HS-5 (cell line): ENCODE measurements around the gene RNF220.

Experiments used
- DNase-seq: peaks from one replicate; pipeline ENCODE4 v3.0.0-alpha.2; 2012; ENCODE audit warnings: low read depth

The RNF220 gene

DNA sequence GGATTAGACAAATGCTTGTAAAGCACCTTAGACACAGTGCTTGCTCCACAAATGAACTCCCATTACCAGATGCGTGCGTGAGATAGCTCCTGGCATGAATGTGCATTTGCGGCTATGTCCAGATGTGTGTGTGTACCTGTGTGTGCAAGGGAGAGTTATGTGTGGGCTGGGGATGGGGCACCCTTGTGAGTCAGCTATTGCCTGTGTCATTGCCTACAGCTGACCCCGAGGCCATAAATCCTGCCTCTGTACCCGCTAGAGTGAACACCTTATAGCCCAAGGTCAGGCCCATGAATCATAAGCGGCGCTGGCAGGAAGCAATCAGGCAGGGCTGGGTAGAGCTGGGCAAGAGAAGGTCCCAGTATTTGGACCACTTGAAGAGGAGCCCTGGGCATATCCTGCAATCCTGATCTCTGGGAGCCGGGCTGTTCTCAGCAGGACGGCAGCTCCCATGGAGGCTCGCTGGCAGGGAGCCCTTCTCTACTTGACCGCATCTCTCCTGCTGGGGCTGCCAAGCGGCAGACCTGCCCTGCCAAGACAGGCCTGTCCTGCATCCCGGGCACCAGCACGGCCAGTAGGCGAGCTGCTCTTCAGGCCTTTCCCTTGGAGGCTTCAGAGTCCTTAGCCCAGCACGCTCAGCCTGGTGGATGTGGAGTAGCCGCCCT is 182.9 kb downstream of the RNF220 start:
- DNase-seq: no peak

DNA sequence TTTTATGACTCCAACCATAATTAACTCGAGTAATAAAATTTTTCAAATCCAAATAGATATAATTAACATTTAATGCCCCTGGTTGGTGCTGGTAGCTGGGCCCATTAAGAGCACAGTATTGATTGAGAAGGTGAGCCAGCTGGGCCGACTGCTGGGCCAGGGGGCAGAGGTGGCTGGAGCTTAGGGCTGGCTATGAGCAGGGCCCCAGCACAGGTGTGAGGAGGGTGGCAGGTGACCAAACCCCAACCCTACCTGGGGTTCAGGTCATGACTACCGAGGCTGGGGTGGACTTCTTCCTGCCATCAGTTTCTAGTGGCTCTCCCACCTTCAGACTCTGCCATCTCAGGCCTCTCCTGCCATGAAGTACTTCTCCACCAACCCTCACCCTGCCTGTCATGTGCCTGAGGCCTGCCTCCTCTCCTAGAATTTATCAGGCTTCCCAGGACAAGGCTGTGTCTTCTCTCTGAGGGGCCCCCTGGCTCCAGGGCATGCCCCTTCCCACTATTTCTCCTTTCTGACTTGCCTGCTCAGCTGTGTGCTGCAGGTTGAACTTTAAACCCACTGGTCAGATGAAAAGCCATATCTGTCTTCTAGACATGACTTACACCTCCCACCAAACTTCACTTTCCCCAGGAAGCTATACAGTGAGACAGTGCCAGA is 183.6 kb downstream of the RNF220 start:
- DNase-seq: no peak

DNA sequence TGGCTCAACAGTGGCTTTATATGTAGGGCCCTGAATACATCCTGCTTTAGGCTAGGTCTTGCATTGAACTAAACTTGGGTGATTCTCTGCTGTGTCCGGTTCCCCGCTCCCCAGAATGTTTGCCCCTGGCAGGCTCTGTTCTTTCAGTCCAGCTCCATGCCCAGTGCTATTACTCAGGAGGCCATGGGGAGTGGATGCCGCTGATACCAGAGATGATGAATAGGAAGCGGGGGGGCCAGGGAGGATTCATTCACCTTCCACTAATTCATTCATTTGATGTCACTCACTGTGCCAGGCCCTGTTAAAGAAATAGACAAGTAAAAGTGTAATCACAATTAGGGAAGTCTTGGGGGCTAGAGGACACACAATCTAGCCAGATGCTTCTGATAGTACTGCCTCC is 185.4 kb downstream of the RNF220 start:
- DNase-seq: no peak

DNA sequence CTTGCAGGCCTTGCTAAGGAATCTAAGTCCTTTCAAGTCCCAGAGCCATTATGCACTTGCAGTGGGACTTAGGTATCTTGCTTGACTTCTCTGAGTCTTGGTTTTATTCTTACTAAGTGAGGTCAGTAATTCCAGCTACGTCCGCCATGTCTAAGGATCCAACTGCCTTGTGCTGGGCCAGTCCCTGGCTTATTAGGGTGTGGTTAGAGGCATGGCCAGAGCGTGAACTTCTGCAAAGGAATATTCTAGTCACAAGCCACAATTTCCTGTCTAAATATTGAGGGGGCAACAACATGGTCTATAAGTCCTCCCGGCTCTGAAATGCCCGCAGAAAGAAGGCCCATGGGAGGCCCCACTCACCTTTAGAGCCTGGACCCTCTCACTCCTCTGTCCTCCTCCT is 186.3 kb downstream of the RNF220 start:
- no peak for DNase-seq

DNA sequence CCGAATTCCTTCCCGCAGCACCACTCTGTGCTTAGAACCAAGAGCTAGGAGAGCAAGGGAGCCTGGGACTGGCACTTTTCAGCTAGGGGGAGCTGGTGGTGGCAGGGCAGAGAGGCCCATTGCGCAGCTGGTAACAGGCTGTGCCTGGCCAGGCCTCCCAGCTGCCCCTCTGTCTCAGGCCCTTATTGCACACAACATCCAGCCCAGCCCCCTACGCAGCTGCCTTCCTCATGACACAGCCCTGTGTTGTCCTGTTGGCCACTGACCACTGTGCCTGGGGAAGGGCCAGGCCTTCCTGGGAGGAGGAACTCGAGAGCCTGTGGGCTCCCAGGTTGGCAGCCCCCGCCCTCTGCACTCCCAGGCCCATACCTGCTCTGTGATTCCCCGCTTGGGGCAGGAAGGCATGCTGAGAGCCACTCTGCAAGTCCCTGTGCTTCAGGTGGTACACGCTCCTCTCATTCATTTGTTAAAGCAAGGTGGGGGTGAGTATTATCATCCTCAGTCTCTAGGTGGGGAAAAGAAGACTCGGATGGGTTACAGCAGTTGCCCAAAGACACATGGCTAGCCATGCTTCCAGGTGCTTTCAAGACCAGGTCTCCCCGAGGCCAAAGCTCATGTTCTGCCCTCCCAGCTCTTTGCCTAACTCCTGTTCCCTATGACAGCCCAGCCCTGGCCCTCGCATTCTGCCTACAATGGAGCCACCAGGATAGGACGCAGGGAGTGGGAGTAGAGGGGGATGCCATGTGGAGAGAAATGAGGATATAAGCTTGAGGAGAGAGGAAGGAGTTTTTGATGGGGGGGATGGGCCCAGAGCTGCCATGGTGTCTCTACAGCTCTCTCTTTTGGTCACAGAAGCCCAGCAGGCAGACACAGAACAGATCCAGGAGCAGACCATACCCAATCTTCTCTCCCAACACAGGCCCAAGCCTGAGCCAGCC is 187.4 kb downstream of the RNF220 start:
- no peak for DNase-seq

DNA sequence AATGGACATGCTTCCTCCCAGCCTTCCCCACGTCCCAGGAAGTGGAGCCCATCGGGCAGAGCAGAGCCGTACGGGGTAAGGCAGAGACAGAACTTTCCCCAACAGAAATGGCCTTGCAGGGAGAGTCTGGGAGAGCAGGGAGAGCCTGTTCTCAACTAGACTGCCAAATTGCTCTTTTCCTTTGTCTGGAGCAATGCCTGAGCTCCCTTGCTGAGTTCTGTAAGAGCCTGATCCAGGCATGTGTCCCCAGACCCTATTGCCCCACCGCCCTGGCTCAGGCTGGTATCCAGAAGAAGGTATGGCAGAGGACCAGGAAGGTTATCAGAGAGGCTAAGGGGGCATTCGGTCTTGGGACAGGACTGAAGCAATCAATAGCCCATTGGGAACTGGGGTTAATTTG is 189.3 kb downstream of the RNF220 start:
- DNase-seq: no peak

DNA sequence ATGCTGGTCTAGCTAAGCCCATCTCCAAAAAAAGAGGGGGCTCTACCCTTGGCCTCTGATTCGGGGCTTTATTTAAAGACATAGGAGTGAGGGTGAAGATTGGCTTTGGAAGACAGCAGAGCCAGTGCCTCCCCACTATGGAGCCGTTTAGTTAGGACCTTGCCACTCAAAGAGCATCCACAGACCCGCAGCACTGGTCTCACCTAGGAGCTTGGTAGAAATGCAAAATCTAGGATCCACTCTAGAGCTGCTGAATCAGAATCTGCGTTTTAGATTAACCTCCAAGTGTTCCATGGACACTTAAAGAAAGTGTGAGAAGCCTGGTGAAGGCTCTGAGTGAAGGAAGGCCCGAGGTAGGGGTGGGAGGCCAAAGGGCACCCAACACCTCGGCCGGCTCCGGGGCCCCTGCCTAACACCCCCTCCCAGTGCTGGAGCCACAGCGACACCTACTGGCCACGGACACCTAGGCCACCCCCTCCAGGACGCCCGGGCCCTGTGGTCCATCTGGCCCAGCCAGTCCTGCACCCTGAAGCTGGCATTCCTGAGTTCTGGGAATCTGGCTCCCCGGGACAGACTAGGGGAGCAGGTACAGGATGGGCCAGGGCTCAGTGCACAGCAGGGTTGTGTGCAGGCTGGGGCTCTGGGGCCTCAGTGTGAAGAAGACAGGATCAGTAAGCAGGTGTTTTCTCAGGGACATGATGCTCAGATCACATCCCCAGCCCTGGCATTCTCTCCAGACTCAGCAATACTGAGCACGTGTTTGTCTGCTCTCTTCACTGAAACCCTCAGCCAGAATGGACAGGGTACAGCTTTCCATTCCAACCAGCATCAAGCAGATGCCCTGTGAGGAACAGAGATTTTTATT is 190.0 kb downstream of the RNF220 start:
- DNase-seq: no peak

DNA sequence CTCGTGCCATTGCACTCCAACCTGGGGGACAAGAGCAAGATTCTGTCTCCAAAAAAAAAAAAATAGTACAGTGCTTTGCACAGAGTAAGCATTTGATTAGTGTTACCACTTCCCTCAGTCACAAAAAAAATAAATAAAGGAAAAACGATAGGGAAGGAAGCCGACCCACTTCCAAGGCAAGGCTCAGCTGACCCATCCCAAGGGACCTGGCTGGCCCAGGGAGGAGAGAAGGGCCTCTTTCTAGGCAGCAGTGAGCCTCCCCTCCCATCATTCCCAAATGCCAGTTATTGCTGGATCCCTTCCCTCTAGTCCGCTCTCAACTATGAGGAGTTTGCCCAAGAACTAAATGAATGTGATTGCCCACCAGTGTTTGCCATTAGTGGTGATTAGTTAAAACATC is 191.5 kb downstream of the RNF220 start:
- no peak for DNase-seq

DNA sequence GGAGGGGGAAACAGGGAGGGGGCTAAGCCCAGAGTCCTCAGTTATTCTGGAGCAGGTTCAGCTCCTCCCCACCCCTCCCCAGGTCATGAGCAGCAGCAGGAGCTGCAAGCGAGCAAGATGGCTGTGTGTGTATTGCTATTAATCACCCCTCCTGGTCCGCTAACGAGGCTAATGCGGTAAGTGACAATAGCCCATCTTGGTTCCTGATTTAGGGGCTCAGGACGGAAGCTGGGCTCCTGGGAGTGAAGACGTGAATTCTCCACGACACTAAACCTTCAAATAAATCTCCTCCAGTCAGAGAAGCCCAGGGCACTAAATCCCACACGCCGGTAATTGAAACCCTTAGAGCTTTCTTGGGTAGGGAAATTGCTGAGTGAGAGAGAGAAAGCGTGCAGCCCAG is 193.1 kb downstream of the RNF220 start:
- no peak for DNase-seq

DNA sequence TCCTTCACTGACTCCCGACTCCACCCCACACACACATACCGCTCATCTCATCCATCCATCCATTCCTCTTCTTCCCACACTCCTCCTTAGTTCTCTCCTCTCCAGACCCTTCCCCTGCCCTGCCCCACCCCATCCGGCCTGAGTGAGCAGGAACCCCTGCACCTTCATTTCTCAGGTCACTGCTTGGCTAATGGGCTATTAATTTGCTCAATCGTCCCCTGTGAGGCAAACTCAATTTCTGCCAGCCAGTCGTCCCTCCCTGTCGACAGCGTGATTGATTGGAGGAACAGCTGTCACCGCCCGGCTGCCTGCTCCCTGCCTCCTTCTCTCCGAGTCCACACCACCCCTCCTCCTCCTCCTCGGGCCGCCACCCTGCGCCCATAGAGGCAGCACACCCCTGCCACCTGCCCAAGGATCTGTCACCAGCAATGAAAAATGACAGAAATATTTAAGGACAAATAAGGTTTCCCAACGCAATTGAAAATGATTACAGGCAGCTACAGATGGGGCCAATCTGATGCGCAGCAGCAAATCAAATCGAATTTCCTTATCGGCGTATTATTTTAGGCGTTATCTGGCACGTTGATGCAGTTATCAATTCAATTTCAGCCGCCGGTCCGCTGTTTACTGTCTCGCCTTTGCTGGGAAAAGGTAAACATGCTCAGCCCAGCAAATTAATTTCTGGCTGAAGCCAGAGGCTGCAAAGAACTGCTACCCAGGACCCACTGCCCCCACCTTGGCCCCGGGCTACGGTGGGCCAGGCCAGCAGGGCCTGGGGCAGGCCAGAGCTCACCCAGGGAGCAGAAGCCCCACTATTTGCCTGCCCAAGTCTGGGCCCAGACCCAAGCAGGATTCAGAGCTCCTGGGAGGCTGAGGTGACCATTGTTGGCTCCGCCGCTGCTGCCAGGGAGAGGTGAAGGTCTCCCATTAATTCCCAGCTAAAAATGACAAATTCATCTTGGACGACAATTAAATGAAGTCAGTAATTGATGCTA is 197.9 kb downstream of the RNF220 start:
- no peak for DNase-seq

DNA sequence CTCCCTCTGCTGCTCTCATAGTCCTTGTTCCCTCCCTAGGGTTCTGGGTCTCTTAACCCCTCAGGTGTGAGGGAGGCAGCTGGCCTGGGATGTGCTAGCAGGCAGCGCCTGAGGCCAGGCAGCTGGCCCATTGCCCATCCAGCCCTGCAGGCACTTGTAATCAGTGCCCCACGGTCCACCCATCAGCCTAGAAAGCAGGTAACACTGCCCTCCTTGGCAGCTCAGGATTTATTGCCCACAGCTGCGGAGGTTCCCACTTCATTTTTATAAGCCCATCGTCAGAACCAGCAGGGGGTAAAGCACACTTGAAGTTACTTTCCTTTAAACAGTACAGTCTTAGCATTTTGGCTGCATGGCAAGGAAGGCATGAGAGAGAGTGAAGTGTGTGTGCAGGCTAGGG is 198.7 kb downstream of the RNF220 start:
- no peak for DNase-seq

DNA sequence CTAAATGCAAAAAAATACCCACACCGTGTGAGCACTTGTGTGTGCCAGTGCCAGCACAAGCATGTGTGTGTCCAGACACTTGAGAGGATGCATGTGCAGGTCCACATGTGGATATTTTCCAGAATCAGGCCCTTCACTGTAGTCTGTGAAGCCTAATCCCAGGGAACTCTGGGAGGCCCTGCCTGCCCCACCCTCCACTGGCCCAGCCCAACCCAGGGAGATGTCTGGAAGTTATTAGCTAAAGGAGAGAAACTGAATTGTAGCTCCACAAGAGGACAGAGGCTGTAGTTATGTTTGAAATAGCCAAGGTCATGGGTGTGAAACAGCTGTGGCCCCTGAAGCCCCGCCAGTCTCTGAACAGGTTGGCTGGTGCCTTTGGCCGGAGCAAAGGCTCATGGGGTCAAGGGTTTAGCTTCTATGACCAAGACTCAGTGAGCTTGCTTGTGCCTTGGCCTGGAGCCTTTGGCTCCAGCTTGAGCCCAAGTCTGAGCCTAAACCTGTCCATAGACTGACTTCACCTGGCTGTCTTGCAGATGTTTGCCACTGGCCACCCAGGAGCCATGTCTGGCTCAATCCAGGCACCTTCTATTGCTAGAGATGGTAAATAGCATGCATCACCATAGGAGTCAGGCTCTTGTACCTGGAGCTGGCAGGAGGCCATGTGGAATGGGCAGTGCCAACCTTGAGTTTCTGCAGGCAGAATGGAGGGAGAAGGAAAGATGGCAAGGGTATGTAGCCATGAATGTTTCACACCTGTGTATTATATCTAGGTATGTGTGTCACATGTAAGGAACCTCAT is 199.3 kb downstream of the RNF220 start:
- DNase-seq: no peak

DNA sequence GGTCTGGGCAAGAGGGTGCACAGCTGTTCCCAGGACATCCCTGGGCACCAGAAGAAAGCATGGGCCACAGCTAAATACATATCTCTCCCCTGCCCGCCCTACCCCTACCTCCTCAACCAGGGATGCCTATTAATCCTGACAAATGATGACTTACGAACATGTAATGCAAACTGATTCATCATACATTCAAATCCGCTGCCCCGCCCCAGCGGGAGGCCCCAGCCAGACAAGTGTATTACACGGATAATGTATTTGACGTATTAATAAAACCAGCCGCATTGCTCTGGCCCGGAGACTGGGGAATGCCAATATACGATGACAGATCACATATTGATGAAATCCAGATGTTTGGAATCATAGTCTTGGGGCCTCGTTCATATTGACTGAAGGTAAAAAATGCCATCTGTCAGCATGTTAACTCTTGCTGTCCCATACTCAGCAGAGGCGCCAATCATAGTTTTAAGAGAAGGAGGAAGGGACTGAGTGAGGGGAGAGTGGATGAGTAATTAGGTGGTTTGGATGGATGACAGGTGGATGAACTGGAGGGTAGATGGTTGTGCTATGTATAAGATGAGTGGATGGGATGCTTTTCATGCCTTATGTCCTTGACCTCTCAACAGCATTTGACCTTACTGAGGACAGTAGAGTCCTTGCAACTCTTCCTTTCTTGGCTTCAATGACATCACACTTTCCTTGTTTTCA is 201.0 kb downstream of the RNF220 start:
- peak; percentile 41 for DNase-seq

DNA sequence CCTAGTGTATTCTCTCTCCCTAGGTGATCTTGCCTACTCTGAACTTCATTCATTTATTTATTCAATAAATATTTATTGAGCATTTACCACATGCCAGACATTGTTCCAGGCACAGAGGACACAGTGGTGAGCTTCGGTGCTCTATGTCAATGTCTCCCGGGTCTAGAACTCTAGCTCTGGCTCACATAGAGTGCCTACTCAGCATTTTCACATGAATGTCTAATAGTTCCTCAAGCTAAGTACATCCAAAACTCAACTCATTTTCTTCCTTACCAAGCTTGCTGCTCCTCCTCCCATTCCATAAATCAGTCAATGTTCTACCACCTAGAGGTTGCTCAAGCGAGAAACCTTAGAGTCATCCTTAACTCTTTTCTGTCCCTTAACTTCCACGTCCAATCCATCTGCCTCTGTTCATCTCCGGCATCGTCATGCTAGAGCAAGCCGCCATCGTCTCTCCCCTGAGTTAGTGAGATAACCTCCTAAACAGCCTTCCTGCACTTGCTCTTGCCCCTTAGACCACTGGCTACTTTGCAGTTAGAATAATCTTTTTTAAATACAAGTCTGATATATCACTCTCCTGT is 201.7 kb downstream of the RNF220 start:
- DNase-seq: no peak

DNA sequence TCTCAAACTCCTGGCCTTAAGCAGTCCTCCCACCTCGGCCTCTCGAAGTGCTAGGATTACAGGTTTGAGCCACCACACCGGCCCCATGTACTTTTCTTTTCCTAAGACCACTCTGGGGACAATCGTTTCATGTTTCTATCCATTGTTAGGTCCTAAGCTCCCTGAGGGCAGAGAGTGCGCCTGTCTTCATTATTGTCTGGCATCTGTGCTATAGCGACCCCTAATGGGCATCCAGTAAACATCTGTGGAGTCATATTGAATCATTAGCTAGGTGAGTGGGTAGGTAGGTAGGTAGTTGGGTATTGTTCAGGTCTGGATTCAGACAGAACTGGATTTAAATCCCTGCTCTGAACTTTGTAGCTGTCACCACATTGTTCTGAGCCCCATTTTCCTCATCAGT is 203.1 kb downstream of the RNF220 start:
- no peak for DNase-seq

DNA sequence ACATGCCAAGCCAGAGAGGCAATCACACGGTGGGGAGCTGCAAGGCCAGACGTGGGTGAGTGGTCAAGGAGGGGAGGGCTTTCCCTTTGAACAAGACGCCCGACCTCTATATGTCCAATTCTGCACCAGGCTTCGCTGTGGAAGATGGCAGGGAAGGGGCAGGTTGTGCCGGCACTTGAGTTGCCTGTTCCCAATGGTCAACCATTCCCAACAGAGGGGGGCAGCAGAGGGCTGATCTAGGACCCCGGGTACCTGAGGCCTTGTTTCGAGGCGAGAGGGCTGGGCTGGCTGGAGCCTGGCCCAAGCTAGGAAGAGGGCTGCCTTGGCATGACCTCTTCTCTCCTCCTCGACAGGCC is 204.3 kb downstream of the RNF220 start:
- DNase-seq: no peak

DNA sequence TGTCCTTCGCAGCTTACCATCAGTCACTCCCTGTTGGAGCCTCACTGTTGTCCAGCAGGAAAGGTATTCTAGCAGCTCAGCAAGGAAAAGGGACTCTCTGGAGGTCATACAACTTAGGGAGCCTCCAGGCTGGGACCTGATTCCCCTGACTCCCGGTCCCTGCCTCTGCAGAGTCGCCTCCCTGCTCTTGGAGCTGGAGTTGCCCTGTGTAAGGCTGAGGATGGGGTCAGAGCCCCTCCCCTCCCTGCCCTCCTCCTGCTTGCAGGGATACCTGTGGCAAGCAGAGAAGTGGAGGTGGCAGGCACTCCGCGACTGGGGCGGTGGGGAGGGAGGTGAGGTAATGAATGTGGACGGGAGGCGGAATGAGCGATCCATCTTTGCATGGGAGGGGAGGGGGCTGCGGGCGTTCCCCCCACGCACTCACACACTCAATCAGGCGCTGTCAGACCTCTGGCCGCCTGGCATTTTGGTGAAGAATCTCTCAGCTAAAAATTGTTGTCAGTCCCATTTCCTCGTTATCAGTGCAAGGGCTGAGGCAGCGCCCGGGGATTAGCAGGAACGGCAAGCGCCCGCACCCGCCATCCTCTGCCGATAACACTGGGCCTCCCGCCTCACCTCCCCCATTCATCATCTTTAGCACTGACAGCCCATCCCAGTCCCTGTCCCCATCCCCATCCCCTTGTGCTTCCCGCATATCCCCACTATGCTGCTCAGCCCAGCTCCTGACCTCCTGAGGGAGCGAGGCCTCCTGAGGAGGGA is 204.9 kb downstream of the RNF220 start:
- DNase-seq: no peak

DNA sequence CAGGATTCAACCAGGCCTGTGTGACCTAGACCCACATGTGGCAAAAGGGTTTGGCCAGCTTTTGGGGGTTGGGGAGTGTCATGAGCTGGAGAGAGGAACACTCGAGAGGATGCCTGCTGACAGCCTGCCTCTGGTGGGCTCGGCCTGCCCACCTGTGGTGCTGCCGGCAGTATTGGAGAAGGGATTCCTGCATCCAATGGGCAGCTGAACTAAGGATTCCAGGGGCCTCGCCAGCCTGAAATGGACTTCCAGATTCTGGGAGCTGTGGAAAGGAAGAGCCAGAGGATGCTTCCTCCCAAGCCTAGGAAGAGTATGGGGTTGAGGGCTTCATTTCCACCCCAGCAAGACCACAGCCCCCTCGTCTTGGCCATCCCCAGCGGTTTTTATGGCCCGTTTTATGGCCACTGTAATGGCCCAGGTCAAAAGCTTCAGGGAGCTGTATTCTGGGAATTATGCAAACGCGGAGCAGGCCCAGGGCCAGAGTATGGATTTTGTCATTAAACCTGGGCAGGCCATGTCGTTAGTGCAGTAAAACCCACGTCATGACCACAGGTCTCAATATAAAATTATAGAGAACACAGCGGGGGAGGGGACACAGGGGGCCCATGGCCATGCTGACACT is 205.6 kb downstream of the RNF220 start:
- DNase-seq: no peak
